ENCODE measurements around the gene LY9. TPM values are rescaled to one million over a fixed set of nuclear protein-coding genes. Genes with fewer than 3 reads are reported as not detected.
A peak's percentile ranks its signal among the peaks of the same experiment; 100 is the strongest.

The LY9 gene
- total and polyA plus RNA-seq, 8 donors, result 0.05 to 0.55 (median 0.35) TPM; not detected in 1

GRCh38 chr1:160761886-160762285 is 34.1 kb upstream of the LY9 start:
- H3K36me3 ChIP-seq, result no peaks in the 10 kb centered on the region
- TF ChIP-seq CTCF (IDR thresholded peaks at IDR 0.05), result no peak
- H3K9me3 ChIP-seq, result no peaks in the 10 kb centered on the region
- H3K27me3 ChIP-seq, result no peaks in the 10 kb centered on the region
- DNase-seq (no peak), FAIRE-seq (no peak), ATAC-seq (no peak)
- no peak overlapping the region for H3K4me3 ChIP-seq
- intact Hi-C loops (cut with DNase I), result no loop called here
- no peaks in the 10 kb centered on the region for H3K4me1 ChIP-seq
- 79 to 84% methylated on average over 2 of the region's 2 CpGs for WGBS, 2 donors
- H3K27ac ChIP-seq, result no peak overlapping the region

GRCh38 chr1:160763993-160764392 is 32.0 kb upstream of the LY9 start:
- 75 to 79% methylated on average over 3 of the region's 3 CpGs for WGBS, 2 donors
- Histone ChIP-seq H3K36me3 (no peaks in the 10 kb centered on the region), H3K4me1 (no peaks in the 10 kb centered on the region), H3K27me3 (no peaks in the 10 kb centered on the region), H3K9me3 (no peaks in the 10 kb centered on the region), H3K27ac (no peak overlapping the region), H3K4me3 (no peak overlapping the region)
- no peak for TF ChIP-seq CTCF (IDR thresholded peaks at IDR 0.05)
- DNase-seq (no peak), ATAC-seq (no peak), FAIRE-seq (no peak)
- intact Hi-C loops (cut with DNase I), result no loop called here

GRCh38 chr1:160767395-160768294 is 28.3 kb upstream of the LY9 start:
- 63 to 68% methylated on average over 8 of the region's 8 CpGs for WGBS, 2 donors
- DNase-seq, result no peak
- no peak for FAIRE-seq
- peak in 1 of 4 donors; percentile 22 for ATAC-seq
- Histone ChIP-seq H3K27ac (no peak overlapping the region), H3K9me3 (no peaks in the 10 kb centered on the region), H3K27me3 (no peaks in the 10 kb centered on the region), H3K36me3 (no peaks in the 10 kb centered on the region), H3K4me1 (no peaks in the 10 kb centered on the region), H3K4me3 (no peak overlapping the region)
- intact Hi-C loops (cut with DNase I), result no loop called here
- no peak for TF ChIP-seq CTCF (IDR thresholded peaks at IDR 0.05)

- H3K27ac ChIP-seq, result no peak overlapping the region
- no peak for DNase-seq
- ATAC-seq, result peak in 3 of 4 donors; percentile 25 to 83 (median 80)
- intact Hi-C loops (cut with DNase I), result no loop called here
- no peak overlapping the region for H3K4me3 ChIP-seq
- no peaks in the 10 kb centered on the region for H3K9me3 ChIP-seq
- H3K36me3 ChIP-seq, result no peaks in the 10 kb centered on the region
- H3K27me3 ChIP-seq, result no peaks in the 10 kb centered on the region
- no peaks in the 10 kb centered on the region for H3K4me1 ChIP-seq
- peak in 1 of 4 donors; percentile 15 for TF ChIP-seq CTCF (IDR thresholded peaks at IDR 0.05)
- no peak for FAIRE-seq
Observed at GRCh38 chr1:160768295-160768657, 27.7 kb upstream of the LY9 start.

- no peak for ATAC-seq
- no peak for TF ChIP-seq CTCF (IDR thresholded peaks at IDR 0.05)
- no peaks in the 10 kb centered on the region for H3K4me1 ChIP-seq
- no peaks in the 10 kb centered on the region for H3K27me3 ChIP-seq
- 84 to 95% methylated on average over 1 of the region's 1 CpG for WGBS, 2 donors
- no peaks in the 10 kb centered on the region for H3K36me3 ChIP-seq
- no peaks in the 10 kb centered on the region for H3K9me3 ChIP-seq
- intact Hi-C loops (cut with DNase I), result no loop called here
- no peak overlapping the region for H3K27ac ChIP-seq
- no peak for FAIRE-seq
- no peak overlapping the region for H3K4me3 ChIP-seq
- no peak for DNase-seq
Observed at GRCh38 chr1:160772331-160772730, 23.6 kb upstream of the LY9 start.

Data from pancreas (tissue), 10 donors.